Adrenal gland (tissue), 12 donors: ENCODE data around the gene FADS3. TPM values are rescaled to one million over a fixed set of nuclear protein-coding genes. Genes with fewer than 3 reads are reported as not detected.

Experiments
- DNase-seq, 7 donors: peaks; one replicate each; pipeline ENCODE4 v3.0.0-alpha.2; 2019 to 2020
- H3K27ac ChIP-seq, 5 donors: fragments of 200-600 bp; sonication (generic) in 4 of 5; 1 replicate in 3 of 5; 2 replicates in 2 of 5; pipeline versions ENCODE4 v1.5.1 to v1.8.0; 2016 to 2020; ENCODE audit warnings: mild to moderate bottlenecking in 1 of 5
- H3K27me3 ChIP-seq: fragments of 200-600 bp; 2 replicates; pipeline ENCODE4 v1.8.0; 2021
- H3K36me3 ChIP-seq, 2 donors: fragments of 200-600 bp; replicated peaks in 1 of 2; 1 replicate in 1 of 2; 2 replicates in 1 of 2; pipeline versions ENCODE4 v1.5.1 to v1.8.0; 2018 to 2022
- H3K4me1 ChIP-seq, 2 donors: fragments of 200-600 bp; replicated peaks in 1 of 2; 1 replicate in 1 of 2; 2 replicates in 1 of 2; pipeline versions ENCODE4 v1.5.1 to v1.8.0; 2018 to 2021
- H3K4me3 ChIP-seq, 4 donors: fragments of 200-600 bp; sonication (generic) in 3 of 4; one replicate each; pipeline ENCODE4 v1.5.1; 2016 to 2018
- H3K9me3 ChIP-seq, 3 donors: fragments of 200-600 bp; sonication (generic) in 1 of 3; replicated peaks in 1 of 3; 1 replicate in 2 of 3; 2 replicates in 1 of 3; pipeline versions ENCODE4 v1.5.1 to v1.8.0; 2016 to 2021
- CTCF ChIP-seq, 6 experiments: fragments of 450-650 bp in 4 of 6; fragments of 200-600 bp in 2 of 6; sonication (generic) in 1 of 6; IDR thresholded peaks; 1 replicate in 5 of 6; 2 replicates in 1 of 6; pipeline versions ENCODE4 v1.5.1 to v1.8.0; 2016 to 2021; ENCODE audit warnings: antibody characterized with exemption in 6 of 6, mild to moderate bottlenecking in 2 of 6, moderate library complexity in 1 of 6
- POLR2A ChIP-seq, 2 donors: fragments of 450-650 bp; IDR thresholded peaks; one replicate each; pipeline ENCODE4 v1.6.1; 2017; ENCODE audit warnings: antibody characterized with exemption in 2 of 2, mild to moderate bottlenecking in 2 of 2, moderate library complexity in 1 of 2
- WGBS, 4 donors: extraction: QIAGEN DNeasy Blood & Tissue Kit in 2 of 4; methylation state at CpG; one replicate each; pipeline versions ENCODE4 v1.1.5 to v1.1.7; 2013 to 2017; 5-methylcytosine and 5-hydroxymethylcytosine counted together
- intact Hi-C, 2 donors: fragments of 100-400 bp; cut with DNase I; formaldehyde crosslinking; loops; one replicate each; pipeline versions ENCODE4 v1.14.1 to v1.15.0; 2022 to 2023
- polyA plus RNA-seq, 3 donors: library from polyadenylated mRNA; stranded (reverse); fragments of 200-250 nt in 2 of 3; fragments of 350-450 nt in 1 of 3; fragmentation: Illumina TruSeq in 1 of 3; extraction: RNeasy Lipid Tissue Mini Kit (QIAGEN cat#74804) in 1 of 3; gene quantifications; one replicate each; pipeline ENCODE4 v1.2.3, GENCODE V29; 2013 to 2014
- total RNA-seq, 9 donors: library from RNA; depleted of rRNA in 4 of 9; stranded (reverse); fragments of >200 nt in 4 of 9; fragments of 120-200 nt in 1 of 9; fragmentation: NEBNext Ultra II Directional in 1 of 9; extraction: Animal tissue kit (Norgen Biotek cat#: 25700) in 1 of 9; gene quantifications; one replicate each; pipeline versions ENCODE4 v1.1.0 to v1.2.4, GENCODE V29; 2013 to 2023
- donor health status: healthy with polysubstance abuse.
- donor health status: Bipolar disorder and iron deficiency.
- donor health status: DM: yes; HTN: yes; CAD: no.
- donor health status: DM: no; HTN: no; CAD: no.
- donor health status: DM: no; HTN: no; CAD: no.
- donor health status: DM: yes; HTN: yes; CAD: no.

The FADS3 gene
- total and polyA plus RNA-seq, 12 donors, result 22.2 to 175 (median 105) TPM

DNA sequence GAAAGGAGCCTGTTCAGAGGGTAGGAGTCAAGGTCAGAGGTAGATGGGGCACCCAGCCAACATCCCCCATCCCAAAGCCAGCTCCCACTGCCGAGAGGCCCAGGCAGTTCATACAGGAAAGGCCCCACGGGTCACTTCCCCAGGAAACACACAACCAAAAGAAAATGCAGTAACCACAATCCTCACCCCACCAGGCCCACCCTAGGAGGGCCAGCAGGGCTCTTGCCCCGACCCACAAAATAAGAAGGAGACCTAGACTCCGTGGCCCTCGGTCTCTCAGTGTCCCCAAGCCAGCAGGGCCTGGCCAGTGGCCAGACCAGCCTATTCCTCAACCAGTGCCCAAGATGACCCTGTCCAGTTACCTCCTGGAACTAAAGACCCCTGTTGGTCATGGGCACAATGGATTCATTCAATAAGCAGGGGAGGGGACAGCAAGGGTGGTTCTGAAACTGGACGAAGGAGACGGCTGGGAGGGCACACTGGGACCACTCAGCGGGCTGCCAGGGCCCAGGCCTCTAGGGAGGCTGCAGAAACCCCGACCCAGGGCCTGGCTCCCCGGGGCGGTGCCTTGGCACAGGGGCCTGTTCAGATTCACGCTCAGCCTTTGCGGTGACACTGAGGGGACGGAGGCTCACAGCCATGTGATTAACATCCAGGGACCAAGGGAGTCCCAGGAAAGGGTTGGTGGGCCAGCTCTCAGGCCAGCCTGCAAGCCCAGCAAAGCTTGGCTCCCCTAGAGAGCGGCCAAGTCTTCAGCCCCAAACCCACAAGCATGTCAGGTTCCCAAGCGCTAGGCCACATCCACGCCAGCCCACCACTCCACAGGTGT, 20.6 kb upstream of the FADS3 start:
- WGBS, 4 donors, result 68 to 75% (median 72%) methylated on average over 9 to 17 of the region's 17 CpGs
- TF ChIP-seq CTCF (IDR thresholded peaks at IDR 0.05), result no peak
- TF ChIP-seq POLR2A (IDR thresholded peaks at IDR 0.05), result no peak
- Histone ChIP-seq H3K36me3 (peaks cover 0 to 8% of the 10 kb centered on the region in 2 donors), H3K27ac (peak overlapping the region in 2 of 5 donors; percentile 34 to 48), H3K9me3 (no peaks in the 10 kb centered on the region), H3K4me1 (peaks cover 0 to 39% of the 10 kb centered on the region in 2 donors), H3K4me3 (no peak overlapping the region), H3K27me3 (no peaks in the 10 kb centered on the region)
- intact Hi-C loops, result no loop called here
- peak in 5 of 7 donors; percentile 13 to 44 (median 29) for DNase-seq

- Histone ChIP-seq H3K4me1 (peaks cover 0 to 39% of the 10 kb centered on the region in 2 donors), H3K27ac (peak overlapping the region in 2 of 5 donors; percentile 34 to 48), H3K4me3 (no peak overlapping the region), H3K9me3 (no peaks in the 10 kb centered on the region), H3K27me3 (no peaks in the 10 kb centered on the region), H3K36me3 (peaks cover 0 to 15% of the 10 kb centered on the region in 2 donors)
- DNase-seq, result peak in 1 of 7 donors; percentile 12
- 74 to 80% (median 76%) methylated on average over 3 to 7 of the region's 7 CpGs for WGBS, 4 donors
- intact Hi-C loops, result no loop called here
- TF ChIP-seq CTCF (IDR thresholded peaks at IDR 0.05) (no peak), POLR2A (IDR thresholded peaks at IDR 0.05) (no peak)
Measured at GRCh38 chr11:61911128-61911700, 19.9 kb upstream of the FADS3 start.

- Histone ChIP-seq H3K4me1 (peaks cover 0 to 39% of the 10 kb centered on the region in 2 donors), H3K4me3 (no peak overlapping the region), H3K27ac (peak overlapping the region in 2 of 5 donors; percentile 34 to 48), H3K36me3 (peaks cover 0 to 22% of the 10 kb centered on the region in 2 donors), H3K9me3 (no peaks in the 10 kb centered on the region), H3K27me3 (no peaks in the 10 kb centered on the region)
- peak in 3 of 7 donors; percentile 6 to 17 (median 15) for DNase-seq
- intact Hi-C loops, result no loop called here
- no peak for TF ChIP-seq CTCF (IDR thresholded peaks at IDR 0.05)
- TF ChIP-seq POLR2A (IDR thresholded peaks at IDR 0.05), result no peak
- 78 to 93% (median 87%) methylated on average over 3 to 13 of the region's 13 CpGs for WGBS, 4 donors
Measured at GRCh38 chr11:61910187-61911127, 19.1 kb upstream of the FADS3 start.
